K562 (cell line): Measurements from ENCODE around the gene ELP1.

Experiments used
- CTCF ChIP-seq, 3 experiments: IDR thresholded peaks in 2 of 3; conservative IDR thresholded peaks in 1 of 3; 2 replicates each; pipeline ENCODE4 v1.5.1; 2011 to 2012; ENCODE audit warnings: low read length in 3 of 3, mild to moderate bottlenecking in 3 of 3, control low read depth in 2 of 3, improper control_type of control experiment in 1 of 3, inconsistent platforms in 1 of 3, low read depth in 1 of 3, mixed read lengths in 1 of 3, moderate library complexity in 1 of 3; ENCODE audit not compliant: insufficient read depth in 2 of 3
- JUN ChIP-seq, 2 experiments: sonication (generic) in 1 of 2; formaldehyde crosslinking in 1 of 2; IDR thresholded peaks; 2 replicates each; pipeline versions ENCODE4 v1.6.1 to v1.8.0; 2012 to 2022; ENCODE audit warnings: borderline replicate concordance in 2 of 2, mild to moderate bottlenecking in 2 of 2, improper control_type of control experiment in 1 of 2, low read depth in 1 of 2, low read length in 1 of 2, missing genetic modification reagents in 1 of 2

- TF ChIP-seq JUN (IDR thresholded peaks at IDR 0.05; ENCODE audit: borderline replicate concordance, low read depth, low read length) (no peak), JUN (CRISPR knock-in tag; IDR thresholded peaks at IDR 0.05; ENCODE audit: borderline replicate concordance) (no peak), CTCF (IDR thresholded peaks at IDR 0.05 in 2 of 3, conservative IDR thresholded peaks at IDR 0.05 in 1 of 3; ENCODE audit: insufficient read depth in 2 of 3, low read depth in 1 of 3, low read length in 3 of 3) (no peak)
Measured at GRCh38 chr9:108882052-108882888, 51.7 kb downstream of the ELP1 start.
